HEK293 (cell line): Measurements from ENCODE around the gene DMC1.

Experiments
- CTCF ChIP-seq: fragments of 450-650 bp; formaldehyde crosslinking; IDR thresholded peaks from 2 replicates; pipeline ENCODE4 v1.5.1; 2016; ENCODE audit warnings: missing biosample characterization, missing genetic modification characterization
- GLI4 ChIP-seq: fragments of 450-650 bp; formaldehyde crosslinking; IDR thresholded peaks from 2 replicates; pipeline ENCODE4 v1.5.1; 2016; ENCODE audit warnings: missing biosample characterization, missing genetic modification characterization
- GLIS2 ChIP-seq: fragments of 450-650 bp; formaldehyde crosslinking; IDR thresholded peaks from 2 replicates; pipeline ENCODE4 v1.5.1; 2016; ENCODE audit warnings: missing biosample characterization, missing genetic modification characterization
- HOXA7 ChIP-seq: sonication (generic); formaldehyde crosslinking; IDR thresholded peaks from 2 replicates; pipeline ENCODE4 v1.8.1; 2022; ENCODE audit warnings: missing genetic modification reagents, borderline replicate concordance
- KLF10 ChIP-seq: fragments of 450-650 bp; IDR thresholded peaks from 2 replicates; pipeline ENCODE4 v1.5.1; 2018; ENCODE audit warnings: missing biosample characterization, mild to moderate bottlenecking, missing genetic modification characterization
- MYNN ChIP-seq: fragments of 450-650 bp; formaldehyde crosslinking; IDR thresholded peaks from 2 replicates; pipeline ENCODE4 v1.5.1; 2016; ENCODE audit warnings: missing biosample characterization, missing genetic modification characterization, borderline replicate concordance
- PRDM10 ChIP-seq: fragments of 450-650 bp; formaldehyde crosslinking; IDR thresholded peaks from 2 replicates; pipeline ENCODE4 v1.5.1; 2016; ENCODE audit warnings: missing biosample characterization, missing genetic modification characterization
- SP2 ChIP-seq: fragments of 450-650 bp; formaldehyde crosslinking; IDR thresholded peaks from 2 replicates; pipeline ENCODE4 v1.5.1; 2016; ENCODE audit warnings: missing biosample characterization, missing genetic modification characterization
- ZNF121 ChIP-seq: fragments of 450-650 bp; formaldehyde crosslinking; IDR thresholded peaks from 2 replicates; pipeline ENCODE4 v1.5.1; 2016; ENCODE audit warnings: missing biosample characterization, missing genetic modification characterization
- ZNF510 ChIP-seq: fragments of 450-650 bp; formaldehyde crosslinking; IDR thresholded peaks from 2 replicates; pipeline ENCODE4 v1.5.1; 2018; ENCODE audit warnings: mild to moderate bottlenecking, missing genetic modification characterization, missing biosample characterization; ENCODE audit not compliant: insufficient replicate concordance
- ZNF549 ChIP-seq: fragments of 450-650 bp; IDR thresholded peaks from 2 replicates; pipeline ENCODE4 v1.5.1; 2018; ENCODE audit warnings: missing biosample characterization, missing genetic modification characterization, mild to moderate bottlenecking, inconsistent platforms, moderate library complexity
- ZNF670 ChIP-seq: fragments of 450-650 bp; formaldehyde crosslinking; IDR thresholded peaks from 2 replicates; pipeline ENCODE4 v1.5.1; 2016; ENCODE audit warnings: missing biosample characterization, missing genetic modification characterization, low read depth

GRCh38 chr22:38469306-38469781, 100.6 kb downstream of the DMC1 start:
- TF ChIP-seq GLI4 (tag by site-specific recombination) = no peak
- TF ChIP-seq ZNF670 = no peak
- TF ChIP-seq KLF10 (tag by site-specific recombination) = no peak
- no peak for TF ChIP-seq HOXA7 (CRISPR knock-in tag)
- no peak for TF ChIP-seq ZNF549 (tag by site-specific recombination)
- TF ChIP-seq CTCF = no peak
- TF ChIP-seq SP2 (tag by site-specific recombination) = no peak
- TF ChIP-seq GLIS2 (tag by site-specific recombination) = no peak
- no peak for TF ChIP-seq ZNF510 (tag by site-specific recombination)
- TF ChIP-seq PRDM10 (tag by site-specific recombination) = no peak
- no peak for TF ChIP-seq MYNN
- TF ChIP-seq ZNF121 (tag by site-specific recombination) = no peak
